HG03066 (cell line): ENCODE measurements around the gene SUSD5.

Source experiments
- ATAC-seq: cut with Tn5 transposase; IDR thresholded peaks from one replicate; pipeline ENCODE4 v1.9.1; 2021; ENCODE audit warnings: low read depth; ENCODE audit not compliant: unreplicated experiment

The SUSD5 gene

DNA sequence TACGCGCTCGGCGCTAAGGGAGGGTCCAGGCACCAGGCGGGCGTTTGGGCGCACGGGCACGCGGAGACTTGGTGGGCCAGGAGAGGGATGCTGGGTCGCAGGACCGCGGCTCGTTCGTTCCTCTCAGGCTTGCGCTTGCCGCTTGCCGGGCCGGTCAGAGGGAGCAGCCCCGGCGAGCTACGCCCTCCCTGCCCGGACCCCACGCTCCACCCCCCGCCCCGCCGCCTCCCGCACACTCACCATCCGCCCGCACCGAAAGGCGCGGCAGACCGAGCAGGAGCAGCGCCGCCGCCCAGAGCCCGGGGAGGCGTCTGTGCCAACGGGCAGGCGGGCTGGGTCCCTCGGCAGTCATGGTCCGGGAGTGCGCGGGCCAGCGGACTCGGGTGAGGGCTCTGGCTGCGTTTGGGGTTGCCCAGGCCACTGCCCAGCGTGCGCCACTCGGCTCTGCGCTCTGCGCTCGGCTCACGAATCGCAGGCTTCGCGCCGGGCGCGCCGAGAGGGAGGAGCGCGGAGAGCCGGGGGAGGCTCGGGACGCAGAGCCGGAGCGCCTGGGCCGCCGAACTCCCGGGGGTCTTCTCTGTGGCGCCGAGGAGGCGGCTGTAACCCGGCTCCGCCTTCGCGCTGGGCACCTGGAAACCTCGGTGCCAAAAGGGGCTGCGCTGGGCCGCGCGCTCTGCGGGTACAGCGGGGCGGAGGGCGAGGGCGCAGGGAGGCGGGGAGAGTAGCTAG, at the start of gene SUSD5:
Gene SUSD5 (minus strand): TSS at position 365 of the 729 bp plus-strand sequence. CDS start 13 bp downstream, at position 352.
- no peak for ATAC-seq

DNA sequence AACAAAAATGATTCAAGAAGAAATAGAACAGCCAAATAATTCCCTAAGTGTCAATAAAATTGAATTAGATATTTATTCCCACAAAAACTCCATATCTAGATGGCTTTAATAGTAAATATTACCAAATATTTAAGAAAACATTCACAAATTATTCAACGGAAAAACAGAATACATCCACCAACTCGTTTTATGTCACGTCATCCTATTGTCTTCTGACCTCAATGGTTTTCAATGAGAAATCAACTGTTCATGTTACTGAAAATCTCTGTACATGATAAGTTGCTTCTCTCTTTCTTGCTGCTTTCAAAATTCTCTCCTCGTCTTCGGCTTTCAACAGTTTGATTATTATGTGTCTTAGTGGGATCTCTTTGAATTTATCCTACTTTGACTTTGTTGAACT, 41.5 kb upstream of the SUSD5 start:
- no peak for ATAC-seq

DNA sequence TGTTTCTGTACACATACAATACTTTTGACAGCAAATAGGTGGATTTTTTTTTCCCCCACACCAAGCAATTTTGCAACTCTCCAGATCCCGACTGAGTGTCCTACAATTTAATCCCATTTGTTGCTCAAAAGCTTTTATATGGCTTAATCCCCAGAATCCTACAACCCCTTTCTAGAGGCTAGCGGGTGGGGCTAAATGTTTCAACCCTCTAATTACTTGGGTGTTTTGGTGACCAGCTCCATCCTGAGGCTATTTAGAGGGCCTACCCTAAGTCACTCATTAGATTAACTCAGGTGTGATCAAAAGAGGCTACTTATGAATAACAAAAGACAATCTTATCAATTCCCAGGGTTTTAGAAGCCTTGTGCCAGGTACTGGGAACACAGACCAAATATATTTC, 37.6 kb upstream of the SUSD5 start:
- no peak for ATAC-seq

DNA sequence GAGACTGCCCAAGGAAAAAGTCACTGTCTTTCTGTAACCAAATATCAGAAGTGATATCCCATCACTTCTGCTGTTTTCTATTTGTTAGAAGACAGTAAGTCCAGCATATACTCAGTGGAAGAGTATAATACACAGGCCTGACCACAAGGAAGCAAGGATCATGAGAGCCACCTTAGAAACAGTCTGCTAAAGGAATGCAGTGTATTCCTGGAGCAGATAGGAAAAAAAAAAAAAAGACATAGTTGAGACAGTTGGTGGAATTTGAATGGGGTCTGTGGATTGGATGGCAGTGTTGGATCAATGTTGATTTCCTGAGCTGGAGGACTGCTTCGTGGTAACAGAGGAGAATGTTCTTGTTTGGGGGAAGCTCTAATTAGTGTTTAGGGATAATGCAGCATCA, 32.1 kb upstream of the SUSD5 start:
- ATAC-seq, result no peak

DNA sequence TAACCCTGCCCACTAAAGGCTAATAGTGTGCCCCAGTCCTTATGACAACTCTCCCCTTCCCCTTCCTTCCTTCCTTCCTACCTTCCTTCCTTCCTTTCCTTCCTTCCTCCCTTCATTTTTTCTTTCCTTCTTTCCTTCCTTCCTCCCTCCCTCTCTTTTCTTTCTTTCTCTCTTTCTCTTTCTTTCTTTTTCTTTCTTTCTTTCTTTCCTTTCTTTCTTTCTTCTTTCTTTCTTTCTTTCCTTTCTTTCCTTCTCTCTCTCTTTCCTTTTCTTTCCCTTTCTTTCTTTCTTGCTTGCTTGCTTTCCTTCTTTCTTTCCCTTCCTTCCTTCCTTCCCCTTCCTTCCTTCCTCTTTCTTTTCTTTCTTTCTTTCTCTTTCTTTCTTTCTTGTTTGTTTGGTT, 28.2 kb upstream of the SUSD5 start:
- ATAC-seq, result no peak

DNA sequence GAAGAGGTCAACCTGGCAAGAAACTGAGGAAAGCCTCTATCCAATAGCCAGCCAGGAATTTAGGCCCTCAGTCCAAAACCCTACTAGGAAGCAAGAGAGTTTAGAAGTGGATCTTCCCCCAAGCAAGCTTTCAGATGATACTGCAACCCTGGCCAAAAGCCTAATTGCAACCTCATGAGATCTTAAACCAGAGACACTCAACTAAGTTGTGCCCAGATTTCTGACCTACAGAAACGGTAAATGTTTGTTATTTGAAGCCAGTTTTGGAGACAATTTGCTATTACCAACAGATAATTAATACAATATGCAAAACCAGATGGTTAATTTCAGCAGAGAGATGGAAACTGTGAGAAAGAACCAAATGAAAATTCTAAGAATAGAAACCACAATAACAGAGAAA, 21.7 kb upstream of the SUSD5 start:
- no peak for ATAC-seq

DNA sequence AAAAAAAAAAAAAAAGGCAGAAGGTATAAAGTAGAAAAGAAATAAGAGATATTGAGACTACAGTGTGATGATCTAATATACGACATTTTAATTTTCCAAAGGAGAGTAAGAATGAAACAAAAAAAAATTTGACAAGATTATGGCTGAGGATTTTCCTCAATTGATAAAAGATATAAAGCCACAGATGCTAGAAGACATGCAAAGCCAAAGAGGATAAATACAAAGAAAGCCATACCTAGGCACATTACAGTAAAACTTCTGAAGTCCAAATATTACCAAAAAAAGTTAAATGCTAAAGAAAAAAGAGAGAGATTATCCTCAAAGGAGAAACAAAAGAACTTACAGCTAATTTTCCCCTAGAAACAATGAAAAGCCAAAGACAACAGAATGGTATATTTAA, 20.3 kb upstream of the SUSD5 start:
- ATAC-seq, result no peak

DNA sequence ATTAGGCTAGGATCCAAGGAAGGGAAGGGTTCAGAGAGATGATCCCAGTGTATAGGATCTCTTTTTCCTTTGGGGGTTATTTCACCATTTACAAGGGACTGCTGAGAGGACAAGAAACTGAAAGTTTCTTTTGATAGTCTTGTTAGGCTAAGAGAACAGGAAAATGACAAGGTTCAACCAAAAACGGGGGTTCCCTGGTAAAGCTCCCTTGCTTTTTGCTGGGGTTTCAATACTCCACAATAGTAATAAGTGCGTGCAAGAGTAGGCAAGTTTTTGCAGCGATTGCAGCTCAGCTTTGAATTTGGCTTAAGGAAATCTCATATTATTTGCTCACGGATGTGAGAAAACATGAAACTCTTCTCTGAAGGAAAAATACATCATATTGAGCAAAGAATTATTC, 18.8 kb upstream of the SUSD5 start:
- no peak for ATAC-seq

DNA sequence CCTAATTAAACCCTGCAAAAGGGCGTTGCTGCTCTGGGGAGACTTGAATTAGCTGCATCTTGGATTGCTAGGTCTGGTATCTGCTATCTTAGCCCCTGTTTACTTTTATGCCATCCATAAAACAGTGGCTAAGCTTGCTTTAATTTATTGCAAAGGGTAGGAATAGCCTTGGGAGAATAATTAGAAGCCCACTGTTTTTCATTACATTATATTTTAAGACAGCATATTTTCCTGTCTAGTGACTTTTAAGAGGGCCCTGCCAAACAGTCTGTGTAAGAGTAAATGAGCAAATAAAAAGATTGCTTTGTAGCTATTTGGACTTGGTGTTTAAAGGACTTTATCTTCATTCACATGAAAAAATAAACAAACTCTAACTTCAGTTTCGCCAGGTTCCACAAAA, 17.4 kb upstream of the SUSD5 start:
- ATAC-seq, result no peak

DNA sequence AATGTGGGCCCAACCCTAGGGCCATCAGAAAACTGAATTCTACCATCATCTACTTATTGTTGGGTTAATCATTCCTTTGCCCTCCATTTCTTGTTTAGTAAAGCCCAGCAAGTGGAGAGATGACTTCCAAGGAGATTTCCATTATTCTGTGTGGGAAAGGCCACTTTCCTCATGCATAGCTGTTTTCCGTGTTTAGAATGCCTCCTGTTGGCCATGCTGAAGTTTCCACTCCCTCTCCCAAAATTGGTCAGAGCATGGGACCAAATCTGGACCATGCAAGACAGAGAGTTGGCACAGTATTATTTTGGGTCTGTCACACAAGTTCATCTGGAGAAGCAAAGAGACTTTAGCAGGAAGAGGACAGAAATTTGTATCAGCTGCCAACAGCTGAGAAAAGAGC, 15.3 kb upstream of the SUSD5 start:
- no peak for ATAC-seq

DNA sequence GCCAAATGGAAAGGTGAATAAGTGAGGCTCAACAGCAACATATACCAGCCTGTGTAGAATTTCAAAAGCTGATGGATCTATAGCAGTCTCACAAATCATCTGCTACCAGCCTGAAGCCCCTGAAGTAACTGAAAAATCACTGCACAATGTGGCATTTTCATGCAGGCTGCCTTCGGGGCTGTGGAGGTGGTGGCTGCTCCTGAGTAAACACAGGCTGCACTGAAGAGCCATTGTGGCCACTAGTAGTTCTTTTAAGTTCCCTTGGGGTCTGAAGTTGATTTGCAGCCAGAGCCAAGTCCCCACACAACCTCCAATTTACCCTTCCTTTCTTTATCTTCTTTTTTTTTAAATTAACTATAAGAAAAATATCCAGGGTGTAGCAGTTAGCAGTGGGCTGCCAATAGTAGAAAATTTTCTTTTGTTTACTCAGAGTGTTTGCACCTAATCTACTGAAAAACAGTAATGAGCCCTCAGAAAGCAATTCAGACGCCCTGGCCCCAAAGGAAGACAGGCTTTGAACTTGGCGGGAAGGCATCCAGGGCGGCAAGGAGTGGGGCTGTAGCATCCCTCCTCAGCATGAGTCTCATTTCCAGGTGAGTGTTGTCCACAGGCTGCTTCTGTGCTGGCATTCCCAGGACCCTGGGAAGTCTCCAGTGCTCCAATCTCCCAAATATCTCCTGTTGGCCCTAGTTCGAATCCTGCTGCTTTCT, 13.3 kb upstream of the SUSD5 start:
- ATAC-seq, result no peak

DNA sequence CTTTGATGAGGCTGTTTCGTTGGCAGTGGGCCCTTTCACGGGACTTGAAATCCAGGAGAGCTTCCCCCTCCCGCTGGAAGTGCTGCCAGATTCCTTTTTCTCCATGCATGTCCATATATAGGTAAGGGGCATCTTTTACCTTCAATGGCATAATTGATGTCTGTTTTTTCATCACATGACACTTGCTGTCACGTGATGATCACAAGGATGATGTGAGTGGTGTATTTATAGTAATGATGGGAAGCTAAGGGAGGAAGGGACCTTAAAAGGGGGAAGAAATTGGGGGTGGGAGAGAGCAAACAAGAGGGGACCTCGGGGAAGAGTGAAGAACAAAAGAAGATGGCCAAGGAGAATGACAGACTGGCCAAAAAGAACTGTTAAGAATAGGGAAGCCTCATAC, 11.3 kb upstream of the SUSD5 start:
- no peak for ATAC-seq

DNA sequence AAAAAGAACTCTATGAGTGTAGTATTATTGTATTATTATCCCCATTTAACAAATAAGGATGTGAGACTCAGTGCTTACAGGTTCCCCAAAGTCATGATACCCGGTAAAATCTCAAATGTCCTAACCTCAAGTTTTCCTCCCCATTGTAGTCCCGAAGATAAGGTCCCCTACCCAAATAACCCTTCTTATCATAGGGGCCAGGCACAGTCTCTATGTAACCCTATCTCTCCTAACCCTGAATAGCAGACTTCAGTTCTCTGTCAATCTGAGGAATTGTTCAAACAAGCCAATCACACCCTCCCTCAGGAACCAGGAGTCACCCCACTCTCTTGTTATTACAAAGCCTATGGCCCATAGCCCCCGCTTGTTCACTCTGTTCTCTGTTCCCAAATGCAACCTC, 10.5 kb upstream of the SUSD5 start:
- no peak for ATAC-seq

DNA sequence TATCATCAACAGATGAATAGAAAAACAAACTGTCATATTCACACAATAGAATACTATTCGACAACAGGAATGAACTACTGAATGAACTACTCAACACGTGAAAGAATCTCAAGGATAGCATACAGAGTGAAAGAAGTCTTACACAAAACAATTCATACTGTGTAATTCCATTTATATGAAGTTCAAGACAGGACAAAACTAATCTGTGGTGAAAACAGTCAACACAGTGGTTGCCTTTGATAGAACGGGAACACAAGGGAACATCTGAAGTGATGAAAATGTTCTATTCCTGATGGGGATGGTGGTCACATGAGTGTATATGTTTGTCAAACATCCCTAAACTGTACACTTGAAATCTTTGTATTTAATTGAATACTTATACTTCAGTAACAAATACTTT, 2.6 kb upstream of the SUSD5 start:
- no peak for ATAC-seq

DNA sequence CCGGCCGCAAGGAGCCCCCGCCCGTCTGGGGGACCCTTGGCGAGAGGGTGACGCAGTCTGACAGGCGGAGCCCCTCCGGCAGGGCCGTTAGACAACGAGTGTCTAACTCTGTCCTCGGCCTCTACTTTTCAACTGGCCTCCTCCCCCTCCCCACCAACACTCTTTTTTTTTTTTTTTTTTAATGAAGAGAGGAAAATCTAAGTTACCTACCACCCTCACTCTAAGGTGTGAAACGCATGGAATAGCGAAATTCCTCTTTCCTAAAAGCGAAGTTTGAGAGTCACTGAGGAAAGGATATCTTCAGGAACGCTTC, 521 bp upstream of the SUSD5 start:
- no peak for ATAC-seq

DNA sequence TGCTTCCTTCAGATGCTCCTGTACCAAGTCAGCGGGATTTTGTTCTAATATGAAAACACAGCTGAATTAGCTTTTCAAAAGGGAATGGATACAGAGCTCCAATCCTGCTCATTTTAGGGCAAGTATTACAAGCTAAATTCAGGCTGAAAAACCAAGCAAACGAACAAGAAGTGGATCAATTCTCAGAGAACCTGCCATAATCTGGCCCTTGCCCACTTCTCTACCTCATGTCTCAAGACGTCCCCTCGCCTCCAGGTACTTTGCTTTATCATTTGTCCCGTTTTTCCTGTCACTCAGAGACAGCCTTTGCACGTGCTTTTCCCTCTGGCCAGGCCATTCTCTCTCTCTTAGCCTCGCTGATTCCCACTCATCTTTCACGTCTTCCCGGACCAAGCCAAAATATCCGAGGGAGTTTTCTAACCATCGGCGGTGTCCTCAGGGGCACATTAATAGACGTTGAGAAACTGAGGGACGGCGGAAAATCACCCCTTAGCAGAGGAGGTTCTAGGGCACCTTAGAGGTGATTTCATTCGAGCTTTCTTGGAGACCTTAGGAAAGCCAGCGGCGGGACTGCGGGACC, 654 bp downstream of the SUSD5 start:
- no peak for ATAC-seq

DNA sequence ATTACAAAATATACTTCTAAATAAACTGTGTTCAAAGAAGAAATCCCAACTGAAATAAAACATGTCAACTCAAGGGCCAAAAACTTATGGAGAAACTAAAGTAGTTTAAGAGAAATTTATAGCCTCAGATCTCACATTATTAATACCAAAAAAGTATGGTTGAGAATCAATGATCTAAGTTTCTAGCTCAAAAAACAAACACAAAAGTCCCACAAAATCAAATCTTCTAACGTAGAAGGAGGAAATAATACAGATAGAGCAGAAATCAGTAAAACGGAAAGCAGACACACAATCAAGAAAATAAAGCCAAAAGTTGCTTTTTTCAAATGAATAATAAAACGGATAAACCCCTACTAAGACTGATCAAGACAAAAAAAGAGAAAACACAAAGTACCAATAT, 2.9 kb downstream of the SUSD5 start:
- no peak for ATAC-seq

DNA sequence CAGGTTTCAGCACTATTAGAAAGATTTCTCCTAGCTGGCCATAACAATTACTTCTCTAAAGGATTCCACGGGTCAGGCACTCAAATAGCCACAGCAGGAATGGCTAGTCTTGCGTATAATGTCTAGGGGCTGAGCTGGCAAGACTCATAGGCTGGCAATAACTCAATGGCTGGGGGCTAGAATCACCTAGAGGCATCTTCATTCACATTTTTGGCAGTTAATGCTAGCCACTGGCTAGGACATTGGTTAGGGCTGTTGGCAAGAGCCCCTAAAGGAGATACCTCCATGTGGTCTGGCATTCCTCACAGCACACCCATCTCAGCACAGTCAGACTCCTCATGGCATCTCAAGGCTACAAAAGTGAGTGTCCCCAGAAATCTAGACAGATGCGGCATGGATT, 6.2 kb downstream of the SUSD5 start:
- no peak for ATAC-seq

DNA sequence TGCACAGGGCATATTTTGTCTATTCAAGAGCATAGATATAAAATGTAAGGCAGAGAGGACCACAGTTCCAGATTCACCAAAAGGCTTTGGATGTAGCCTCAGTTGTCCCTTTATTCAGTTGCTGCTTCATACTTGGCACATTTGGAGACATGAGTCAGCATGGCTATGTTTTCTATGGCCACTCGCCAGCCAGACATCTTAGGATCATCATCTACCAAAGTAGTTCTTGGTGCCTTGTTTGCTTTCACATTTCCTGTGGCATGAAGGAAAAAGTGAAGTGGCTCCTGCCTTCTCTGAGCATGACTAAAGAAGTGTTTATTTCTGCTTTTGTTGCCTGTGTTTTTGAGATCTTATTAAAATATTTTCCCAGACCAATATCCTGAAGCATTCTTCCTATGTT, 7.2 kb downstream of the SUSD5 start:
- no peak for ATAC-seq

DNA sequence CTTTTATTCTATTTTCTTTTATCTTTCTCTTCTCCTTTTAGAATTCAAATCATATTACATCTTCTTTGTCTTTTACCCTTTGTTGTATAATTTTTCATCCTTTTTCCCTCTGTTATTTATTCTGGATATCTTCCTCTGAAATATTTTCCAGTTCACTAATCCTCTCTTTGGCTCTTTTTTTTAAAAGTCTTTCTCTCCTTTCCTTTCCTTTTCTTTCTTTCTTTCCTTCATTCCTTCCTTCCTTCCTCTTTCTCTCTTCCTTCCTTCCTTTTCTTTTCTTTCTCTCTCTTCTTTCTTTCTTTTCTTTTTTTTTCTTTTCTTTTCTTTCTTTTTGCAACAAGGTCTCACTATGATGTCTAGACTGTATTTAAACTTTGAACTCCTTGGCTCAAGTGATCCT, 9.3 kb downstream of the SUSD5 start:
- ATAC-seq, result no peak

DNA sequence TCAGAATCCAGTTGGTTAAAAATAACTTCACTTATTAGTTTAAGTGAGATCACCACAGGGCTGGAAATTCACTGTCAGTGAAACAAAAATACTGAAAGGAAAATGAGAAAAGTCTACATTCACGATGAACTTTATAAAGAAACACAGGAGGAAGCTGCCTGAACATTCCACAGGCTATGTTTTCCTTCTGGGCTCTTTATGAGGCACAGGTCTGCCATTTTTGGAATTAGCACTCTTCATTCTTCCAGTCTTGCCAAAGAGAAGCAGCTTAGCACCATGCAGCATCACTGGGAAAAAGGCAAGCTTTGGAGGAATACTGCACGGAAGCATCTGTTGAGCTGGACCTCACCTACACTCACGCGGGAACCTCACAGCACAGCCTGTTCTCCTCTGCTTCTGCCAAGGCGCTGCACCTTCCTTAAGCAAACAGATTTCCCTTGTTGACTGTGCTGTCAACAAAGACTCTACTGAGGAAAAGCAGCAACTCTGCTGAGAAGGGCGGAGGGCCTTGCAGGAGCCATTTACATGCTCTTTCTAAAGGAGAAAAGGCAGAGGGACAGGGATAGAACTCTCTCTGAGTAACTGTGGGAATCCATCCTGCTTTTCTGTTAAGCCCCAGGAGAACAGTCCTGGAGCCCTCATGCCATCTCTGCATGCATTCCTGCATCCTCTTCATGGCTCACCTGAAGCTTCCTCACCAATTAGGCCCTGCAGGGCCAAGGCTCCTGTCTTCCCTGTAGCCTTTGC, 15.7 kb downstream of the SUSD5 start:
- no peak for ATAC-seq

DNA sequence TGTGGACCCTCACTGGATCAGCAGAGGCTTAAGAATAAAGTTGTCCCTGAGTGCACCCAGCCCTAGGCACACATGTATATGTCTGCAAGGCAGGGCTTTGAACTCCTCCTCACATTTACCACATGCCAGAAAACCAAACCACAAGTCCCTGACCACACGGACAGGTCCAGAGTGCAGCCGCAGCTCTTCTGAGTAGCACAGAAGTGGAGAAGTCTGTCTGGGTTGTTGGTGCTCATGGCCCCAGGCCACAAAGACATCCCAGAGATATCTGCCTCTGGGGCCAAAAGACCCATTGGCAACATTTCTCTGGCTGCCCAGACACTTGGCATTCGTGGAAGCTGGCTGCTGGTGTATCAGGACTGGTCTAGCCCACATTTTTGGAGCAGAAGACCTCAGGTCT, 17.4 kb downstream of the SUSD5 start:
- ATAC-seq, result no peak
